Mesothelial cell of epicardium (in vitro differentiated cells): ENCODE measurements around the gene TPRN. TPM values are rescaled to one million over a fixed set of nuclear protein-coding genes. Genes with fewer than 3 reads are reported as not detected.
"Not testable (repeated sequence)": the region's sequence is repeated elsewhere in the genome, so short reads cannot be mapped to it uniquely, and the experiment has no call there.

Experiments used
- DNase-seq, 2 experiments: peaks; one replicate each; pipeline ENCODE4 v3.0.0; 2021; ENCODE audit warnings: low spot score in 2 of 2; ENCODE audit not compliant: unreplicated experiment in 2 of 2
- H3K27ac Mint-ChIP-seq: 2 replicates; pipeline ENCODE4 v1.8.0; 2021; ENCODE audit warnings: mixed read lengths
- H3K27me3 Mint-ChIP-seq: 2 replicates; pipeline ENCODE4 v1.8.0; 2021; ENCODE audit warnings: low read depth, mixed read lengths
- H3K36me3 Mint-ChIP-seq: 2 replicates; pipeline ENCODE4 v1.8.0; 2021; ENCODE audit warnings: mixed read lengths
- H3K4me1 Mint-ChIP-seq: 2 replicates; pipeline ENCODE4 v1.8.0; 2021; ENCODE audit warnings: mixed read lengths
- H3K4me3 Mint-ChIP-seq: 2 replicates; pipeline ENCODE4 v1.8.0; 2021; ENCODE audit warnings: mild to moderate bottlenecking, moderate library complexity, mixed read lengths
- H3K9me3 Mint-ChIP-seq: 2 replicates; pipeline ENCODE4 v1.8.0; 2021; ENCODE audit warnings: mixed read lengths
- CTCF ChIP-seq: fragments of 200-600 bp; sonication (generic); IDR thresholded peaks from one replicate; pipeline ENCODE4 v1.5.0; 2021; ENCODE audit warnings: antibody characterized with exemption; ENCODE audit not compliant: unreplicated experiment
- total RNA-seq: library from RNA; stranded (reverse); gene quantifications from 3 replicates; pipeline ENCODE4 v1.2.1, GENCODE V29; 2021

The TPRN gene
- total RNA-seq, 1 donor from 2014 or later = 16.7 TPM

GRCh38 chr9:137240841-137241489 is 40.4 kb upstream of the TPRN start, which contains the start of gene TUBB4B:
Gene TUBB4B (plus strand): TSS chr9:137241287. CDS start chr9:137241361, 74 bp downstream.
- Mint-ChIP-seq H3K4me3 (peak within 1 kb of the TSS; percentile 89), H3K4me1 (peaks cover 25% of the 10 kb centered on the region), H3K27ac (peak within 1 kb of the TSS; percentile 96), H3K36me3 (peaks cover 12% of the 10 kb centered on the region), H3K27me3 (no peaks in the 10 kb centered on the region), H3K9me3 (no peaks in the 10 kb centered on the region)
- DNase-seq = peak; percentile 97 to 99
- TF ChIP-seq CTCF = no peak

GRCh38 chr9:137240318-137240840 is 39.8 kb upstream of the TPRN start:
- no peak for TF ChIP-seq CTCF
- no peaks in the 10 kb centered on the region for H3K9me3 Mint-ChIP-seq
- H3K4me1 Mint-ChIP-seq = peaks cover 26% of the 10 kb centered on the region
- H3K27ac Mint-ChIP-seq = peak overlapping the region; percentile 84
- no peaks in the 10 kb centered on the region for H3K27me3 Mint-ChIP-seq
- H3K36me3 Mint-ChIP-seq = peaks cover 12% of the 10 kb centered on the region
- H3K4me3 Mint-ChIP-seq = peak overlapping the region; percentile 65
- DNase-seq = peak; percentile 50 to 72

GRCh38 chr9:137239541-137240200 is 39.1 kb upstream of the TPRN start:
- H3K27me3 Mint-ChIP-seq, DNase-seq, H3K9me3 Mint-ChIP-seq: not testable (repeated sequence)
- Mint-ChIP-seq H3K27ac (peak overlapping the region; percentile 84), H3K36me3 (peaks cover 12% of the 10 kb centered on the region), H3K4me3 (peak overlapping the region; percentile 65), H3K4me1 (peaks cover 27% of the 10 kb centered on the region)

GRCh38 chr9:137237759-137238726 is 37.5 kb upstream of the TPRN start:
- TF ChIP-seq CTCF = no peak
- Mint-ChIP-seq H3K27me3 (no peaks in the 10 kb centered on the region), H3K9me3 (no peaks in the 10 kb centered on the region), H3K4me1 (peaks cover 27% of the 10 kb centered on the region), H3K36me3 (peaks cover 8% of the 10 kb centered on the region), H3K4me3 (no peak overlapping the region), H3K27ac (no peak overlapping the region)
- no peak for DNase-seq

- no peak for TF ChIP-seq CTCF
- peaks cover 17% of the 10 kb centered on the region for H3K4me1 Mint-ChIP-seq
- no peaks in the 10 kb centered on the region for H3K27me3 Mint-ChIP-seq
- no peak overlapping the region for H3K27ac Mint-ChIP-seq
- no peak for DNase-seq
- H3K4me3 Mint-ChIP-seq = peak overlapping the region; percentile 8
- no peaks in the 10 kb centered on the region for H3K36me3 Mint-ChIP-seq
- H3K9me3 Mint-ChIP-seq = no peaks in the 10 kb centered on the region
Measured at GRCh38 chr9:137236936-137237421, 36.4 kb upstream of the TPRN start.
